CD14-positive monocyte (primary cell): ENCODE results near the gene LINC00237. TPM values are rescaled to one million over a fixed set of nuclear protein-coding genes. Genes with fewer than 3 reads are reported as not detected.

Experiments used
- DNase-seq, 3 donors: peaks; one replicate each; pipeline ENCODE4 v3.0.0-alpha.2; 2011 to 2022
- H2AFZ ChIP-seq: 2 replicates; pipeline ENCODE4 v1.6.0; 2012; ENCODE audit warnings: mild to moderate bottlenecking, low read depth, low read length, inconsistent platforms; ENCODE audit not compliant: insufficient read depth, poor library complexity, severe bottlenecking
- H3K27ac ChIP-seq, 2 donors: 1 replicate in 1 of 2; 2 replicates in 1 of 2; pipeline ENCODE4 v1.5.1; 2012 to 2013; ENCODE audit warnings: low read length in 2 of 2, control low read depth in 1 of 2, inconsistent platforms in 1 of 2, low read depth in 1 of 2, mild to moderate bottlenecking in 1 of 2
- H3K27me3 ChIP-seq, 2 donors: one replicate each; pipeline versions ENCODE4 v1.6.0 to v1.6.1; 2011 to 2013; ENCODE audit warnings: low read length in 2 of 2; ENCODE audit not compliant: control insufficient read depth in 2 of 2, insufficient read depth in 2 of 2
- H3K36me3 ChIP-seq, 2 donors: replicated peaks in 1 of 2; 1 replicate in 1 of 2; 2 replicates in 1 of 2; pipeline versions ENCODE4 v1.5.1 to v1.6.1; 2012 to 2013; ENCODE audit warnings: low read length in 2 of 2, control low read depth in 1 of 2, inconsistent platforms in 1 of 2, mild to moderate bottlenecking in 1 of 2; ENCODE audit not compliant: insufficient read depth in 2 of 2, control insufficient read depth in 1 of 2
- H3K4me1 ChIP-seq, 2 donors: 1 replicate in 1 of 2; 2 replicates in 1 of 2; pipeline versions ENCODE4 v1.5.1 to v1.6.1; 2012 to 2013; ENCODE audit warnings: low read length in 2 of 2, control low read depth in 1 of 2, inconsistent platforms in 1 of 2, mild to moderate bottlenecking in 1 of 2, moderate library complexity in 1 of 2; ENCODE audit not compliant: insufficient read depth in 2 of 2, control insufficient read depth in 1 of 2
- H3K4me2 ChIP-seq: replicated peaks from 2 replicates; pipeline ENCODE3; 2012; ENCODE audit warnings: low read length, moderate library complexity, mild to moderate bottlenecking; ENCODE audit not compliant: poor library complexity, severe bottlenecking; ENCODE audit errors: extremely low read depth
- H3K4me3 ChIP-seq, 3 experiments: fragments of 200-600 bp in 1 of 3; sonication (generic) in 1 of 3; replicated peaks in 1 of 3; 1 replicate in 2 of 3; 2 replicates in 1 of 3; pipeline ENCODE4 v1.5.1; 2011 to 2013; ENCODE audit warnings: low read length in 3 of 3, mild to moderate bottlenecking in 3 of 3, control low read depth in 2 of 3, low read depth in 2 of 3, inconsistent platforms in 1 of 3, moderate library complexity in 1 of 3
- H3K79me2 ChIP-seq: 2 replicates; pipeline ENCODE4 v1.6.0; 2012; ENCODE audit warnings: mild to moderate bottlenecking, control low read depth, inconsistent platforms, low read length, moderate library complexity; ENCODE audit not compliant: insufficient read depth
- H3K9ac ChIP-seq: 2 replicates; pipeline ENCODE4 v1.6.0; 2017; ENCODE audit warnings: low read length, mild to moderate bottlenecking; ENCODE audit not compliant: insufficient read depth, poor library complexity, severe bottlenecking
- H3K9me3 ChIP-seq, 2 donors: replicated peaks in 1 of 2; 1 replicate in 1 of 2; 2 replicates in 1 of 2; pipeline versions ENCODE4 v1.5.1 to v1.6.1; 2012 to 2013; ENCODE audit warnings: low read length in 2 of 2, control low read depth in 1 of 2; ENCODE audit not compliant: control insufficient read depth in 1 of 2, insufficient read depth in 1 of 2
- H4K20me1 ChIP-seq: 2 replicates; pipeline ENCODE4 v1.6.0; 2012; ENCODE audit warnings: mild to moderate bottlenecking, low read length, control low read depth, moderate library complexity; ENCODE audit not compliant: insufficient read depth
- H3K27ac Mint-ChIP-seq, 7 donors: one replicate each; pipeline ENCODE4 v1.8.0; 2020; ENCODE audit warnings: mild to moderate bottlenecking in 7 of 7, mixed read lengths in 7 of 7, moderate library complexity in 6 of 7, inconsistent platforms in 2 of 7
- H3K27me3 Mint-ChIP-seq, 3 donors: one replicate each; pipeline ENCODE4 v1.8.0; 2021 to 2022; ENCODE audit warnings: low read depth in 3 of 3, mild to moderate bottlenecking in 3 of 3, mixed read lengths in 3 of 3, moderate library complexity in 3 of 3, inconsistent platforms in 1 of 3
- H3K36me3 Mint-ChIP-seq, 2 donors: one replicate each; pipeline ENCODE4 v1.8.0; 2020; ENCODE audit warnings: mixed read lengths in 2 of 2, inconsistent platforms in 1 of 2, mild to moderate bottlenecking in 1 of 2
- H3K4me1 Mint-ChIP-seq: one replicate; pipeline ENCODE4 v1.8.0; 2020; ENCODE audit warnings: mild to moderate bottlenecking, mixed read lengths
- H3K4me3 Mint-ChIP-seq, 2 donors: one replicate each; pipeline ENCODE4 v1.8.0; 2020; ENCODE audit warnings: mild to moderate bottlenecking in 2 of 2, mixed read lengths in 2 of 2, moderate library complexity in 1 of 2
- H3K9me3 Mint-ChIP-seq, 7 donors: one replicate each; pipeline ENCODE4 v1.8.0; 2020 to 2022; ENCODE audit warnings: mixed read lengths in 7 of 7, mild to moderate bottlenecking in 6 of 7, moderate library complexity in 6 of 7, inconsistent platforms in 2 of 7
- WGBS: methylation state at CpG from one replicate; pipeline ENCODE4 v1.1.5; 2013; ENCODE audit warnings: missing lambda C conversion rate; ENCODE audit not compliant: insufficient coverage; 5-methylcytosine and 5-hydroxymethylcytosine counted together
- intact Hi-C, 2 donors: fragments of 100-400 bp; cut with micrococcal nuclease; formaldehyde crosslinking; loops; one replicate each; pipeline versions ENCODE4 v1.15.0 to v1.15.1; 2023
- polyA plus RNA-seq, 3 donors: library from polyadenylated mRNA; depleted of rRNA in 1 of 3; unstranded in 2 of 3; stranded (reverse) in 1 of 3; fragments of 300-500 nt in 2 of 3; fragments of >200 nt in 1 of 3; fragmentation: Illumina TruSeq in 2 of 3; gene quantifications; 1 replicate in 2 of 3; 2 replicates in 1 of 3; pipeline ENCODE4 v1.2.3, GENCODE V29; 2012 to 2021
- TF ChIP-seq, protein P1 (sequence below): fragments of 200-600 bp; IDR thresholded peaks from one replicate; pipeline ENCODE4 v1.8.0; 2022; ENCODE audit warnings: antibody characterized with exemption, mild to moderate bottlenecking

The LINC00237 gene
- polyA plus RNA-seq, 3 donors = 0.31 to 0.39 TPM; not detected in 1

DNA sequence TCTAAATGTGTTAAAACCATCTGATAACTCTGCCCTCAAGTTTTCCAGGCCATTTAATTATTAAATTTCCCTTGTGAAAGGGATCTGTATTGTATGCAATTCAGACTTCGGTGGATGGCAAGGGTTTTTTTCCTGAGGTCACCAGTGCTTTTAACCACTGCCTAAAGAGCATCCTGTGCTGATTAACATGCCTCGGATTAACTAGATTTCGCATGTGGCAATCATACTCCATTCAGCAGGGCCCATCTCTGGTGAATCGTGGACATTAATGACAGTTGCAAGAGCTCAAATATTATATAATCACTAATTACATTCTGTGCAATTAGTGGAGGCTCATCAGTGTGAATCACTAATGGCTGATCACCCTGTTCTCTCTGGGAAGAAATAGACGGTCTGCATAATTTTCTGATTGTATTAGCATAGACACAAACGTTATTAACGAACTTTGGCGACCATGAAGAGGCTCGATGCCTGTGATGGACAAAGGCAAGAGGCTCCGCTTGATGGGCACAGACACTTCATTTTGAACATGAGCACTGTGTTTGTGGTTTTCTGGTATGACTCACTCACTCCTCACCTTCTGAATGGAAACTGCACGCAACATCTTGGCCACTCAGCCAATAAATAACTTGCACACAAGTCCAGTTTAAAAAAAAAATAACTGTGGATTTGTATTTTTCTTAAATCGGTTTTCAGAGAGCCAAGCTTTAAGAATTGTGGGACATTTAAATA is 31.4 kb downstream of the LINC00237 start:
- H3K79me2 ChIP-seq = no peaks in the 10 kb centered on the region
- no peaks in the 10 kb centered on the region for H3K36me3 Mint-ChIP-seq
- no peak overlapping the region for H3K27ac Mint-ChIP-seq
- no peak overlapping the region for H2AFZ ChIP-seq
- peaks cover 6 to 10% of the 10 kb centered on the region in 2 donors for H3K27me3 ChIP-seq
- H4K20me1 ChIP-seq = no peaks in the 10 kb centered on the region
- peaks cover 21 to 50% (median 35%) of the 10 kb centered on the region in 3 donors for H3K27me3 Mint-ChIP-seq
- H3K4me2 ChIP-seq = no peak overlapping the region
- H3K4me1 ChIP-seq = no peaks in the 10 kb centered on the region
- H3K4me3 ChIP-seq = no peak overlapping the region
- H3K36me3 ChIP-seq = no peaks in the 10 kb centered on the region
- TF ChIP-seq, protein P1, sequence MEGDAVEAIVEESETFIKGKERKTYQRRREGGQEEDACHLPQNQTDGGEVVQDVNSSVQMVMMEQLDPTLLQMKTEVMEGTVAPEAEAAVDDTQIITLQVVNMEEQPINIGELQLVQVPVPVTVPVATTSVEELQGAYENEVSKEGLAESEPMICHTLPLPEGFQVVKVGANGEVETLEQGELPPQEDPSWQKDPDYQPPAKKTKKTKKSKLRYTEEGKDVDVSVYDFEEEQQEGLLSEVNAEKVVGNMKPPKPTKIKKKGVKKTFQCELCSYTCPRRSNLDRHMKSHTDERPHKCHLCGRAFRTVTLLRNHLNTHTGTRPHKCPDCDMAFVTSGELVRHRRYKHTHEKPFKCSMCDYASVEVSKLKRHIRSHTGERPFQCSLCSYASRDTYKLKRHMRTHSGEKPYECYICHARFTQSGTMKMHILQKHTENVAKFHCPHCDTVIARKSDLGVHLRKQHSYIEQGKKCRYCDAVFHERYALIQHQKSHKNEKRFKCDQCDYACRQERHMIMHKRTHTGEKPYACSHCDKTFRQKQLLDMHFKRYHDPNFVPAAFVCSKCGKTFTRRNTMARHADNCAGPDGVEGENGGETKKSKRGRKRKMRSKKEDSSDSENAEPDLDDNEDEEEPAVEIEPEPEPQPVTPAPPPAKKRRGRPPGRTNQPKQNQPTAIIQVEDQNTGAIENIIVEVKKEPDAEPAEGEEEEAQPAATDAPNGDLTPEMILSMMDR = no peak
- H3K9me3 ChIP-seq = no peaks in the 10 kb centered on the region
- intact Hi-C loops = no loop called here
- no peak overlapping the region for H3K4me3 Mint-ChIP-seq
- no peak overlapping the region for H3K27ac ChIP-seq
- peaks cover 4% of the 10 kb centered on the region for H3K4me1 Mint-ChIP-seq
- 83% methylated on average over 7 of the region's 12 CpGs for WGBS
- H3K9me3 Mint-ChIP-seq = peaks cover 0 to 3% (median 2%) of the 10 kb centered on the region in 7 donors
- DNase-seq = no peak
- no peak overlapping the region for H3K9ac ChIP-seq

DNA sequence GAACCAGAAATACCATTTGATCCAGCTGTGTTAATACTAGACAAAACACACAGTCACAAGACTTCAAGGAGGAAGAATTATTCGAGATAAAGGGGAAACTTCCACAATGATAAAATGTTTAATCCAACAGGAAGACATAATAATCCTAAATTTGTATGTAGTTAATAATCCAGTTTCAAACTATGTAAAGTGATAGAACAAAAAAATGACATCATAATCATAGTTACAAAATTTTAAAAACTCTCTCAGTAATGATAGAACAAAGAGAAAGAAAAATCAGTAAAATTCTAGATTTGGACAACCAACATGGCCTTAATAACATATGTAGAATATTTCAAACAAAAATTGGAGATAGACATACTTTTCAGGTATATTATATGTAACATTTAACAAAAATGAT is 38.9 kb downstream of the LINC00237 start:
- no peak for DNase-seq
- Histone ChIP-seq H4K20me1 (no peaks in the 10 kb centered on the region), H3K4me2 (no peak overlapping the region), H3K9me3 (no peaks in the 10 kb centered on the region), H3K27ac (no peak overlapping the region), H3K4me1 (no peaks in the 10 kb centered on the region), H3K27me3 (peaks cover 3 to 10% of the 10 kb centered on the region in 2 donors), H2AFZ (no peak overlapping the region), H3K79me2 (no peaks in the 10 kb centered on the region), H3K9ac (no peak overlapping the region), H3K36me3 (no peaks in the 10 kb centered on the region), H3K4me3 (no peak overlapping the region)
- TF ChIP-seq, protein P1 = no peak
- Mint-ChIP-seq H3K4me1 (no peaks in the 10 kb centered on the region), H3K9me3 (peaks cover 0 to 12% (median 5%) of the 10 kb centered on the region in 7 donors), H3K27ac (no peak overlapping the region), H3K36me3 (no peaks in the 10 kb centered on the region), H3K27me3 (peaks cover 11 to 38% (median 13%) of the 10 kb centered on the region in 3 donors), H3K4me3 (no peak overlapping the region)
- intact Hi-C loops = no loop called here
- WGBS = no CpG with 5 or more reads among the region's 1 CpG
